Right renal cortex interstitium (tissue), 3 donors: Measurements from ENCODE around the gene CNTN4. TPM values are rescaled to one million over a fixed set of nuclear protein-coding genes. Genes with fewer than 3 reads are reported as not detected.

Experiments used
- DNase-seq, 3 donors: peaks; one replicate each; pipeline ENCODE4 v3.0.0-alpha.2; 2013; ENCODE audit warnings: low read depth in 3 of 3, low spot score in 2 of 3
- polyA plus RNA-seq, 3 donors: library from polyadenylated mRNA; unstranded; fragments of 120-200 nt; gene quantifications; one replicate each; pipeline ENCODE4 v1.2.1, GENCODE V29; 2013; ENCODE audit not compliant: insufficient read length in 3 of 3

The CNTN4 gene
- polyA plus RNA-seq, 3 donors, result 27.7 to 33.1 (median 28.5) TPM

- DNase-seq, result no peak
Observed at GRCh38 chr3:3074551-3075257, 976.0 kb downstream of the CNTN4 start.

GRCh38 chr3:3080309-3080708, 981.6 kb downstream of the CNTN4 start:
- no peak for DNase-seq

GRCh38 chr3:3081381-3082233, 982.9 kb downstream of the CNTN4 start:
- DNase-seq, result no peak

GRCh38 chr3:3082234-3082924, 983.7 kb downstream of the CNTN4 start:
- no peak for DNase-seq

GRCh38 chr3:3084890-3085289, 986.2 kb downstream of the CNTN4 start:
- no peak for DNase-seq

- DNase-seq, result no peak
Observed at GRCh38 chr3:3085782-3086181, 987.1 kb downstream of the CNTN4 start.

GRCh38 chr3:3086239-3086638, 987.6 kb downstream of the CNTN4 start:
- DNase-seq, result no peak

GRCh38 chr3:3087279-3087678, 988.6 kb downstream of the CNTN4 start:
- DNase-seq, result no peak

GRCh38 chr3:3087716-3088465, 989.2 kb downstream of the CNTN4 start:
- DNase-seq, result no peak

GRCh38 chr3:3089017-3089416, 990.4 kb downstream of the CNTN4 start:
- no peak for DNase-seq

GRCh38 chr3:3097958-3098357, 999.3 kb downstream of the CNTN4 start:
- DNase-seq, result no peak

- DNase-seq, result no peak
Observed at GRCh38 chr3:3101660-3102458, 1003.2 kb downstream of the CNTN4 start.

- no peak for DNase-seq
Observed at GRCh38 chr3:3102751-3103150, 1004.1 kb downstream of the CNTN4 start.

GRCh38 chr3:3105246-3105645, 1006.6 kb downstream of the CNTN4 start:
- no peak for DNase-seq

- no peak for DNase-seq
Observed at GRCh38 chr3:3105815-3106214, 1007.1 kb downstream of the CNTN4 start.

GRCh38 chr3:3107181-3107580, 1008.5 kb downstream of the CNTN4 start:
- DNase-seq, result no peak
